IMR-90 (cell line): Measurements from ENCODE around the gene OPCML.

Experiments
- CTCF ChIP-seq: conservative IDR thresholded peaks from 2 replicates; pipeline ENCODE4 v1.5.1; 2012; ENCODE audit warnings: mild to moderate bottlenecking, low read depth, low read length, improper control_type of control experiment
- MXI1 ChIP-seq: IDR thresholded peaks from 2 replicates; pipeline ENCODE4 v1.6.1; 2012; ENCODE audit warnings: low read depth, mild to moderate bottlenecking, low read length, moderate library complexity, borderline replicate concordance
- TF ChIP-seq, protein P1 (sequence below): fragments of 150-350 bp; IDR thresholded peaks from 2 replicates; pipeline ENCODE4 v1.6.1; 2017; ENCODE audit warnings: mild to moderate bottlenecking, antibody characterized with exemption, low read length, low read depth
- TF ChIP-seq, protein P2 (sequence below): fragments of 150-350 bp; IDR thresholded peaks from 2 replicates; pipeline ENCODE4 v1.6.1; 2016; ENCODE audit warnings: low read depth, mild to moderate bottlenecking, low read length, moderate library complexity, borderline replicate concordance

GRCh38 chr11:133529807-133530500 is 2.3 kb downstream of the OPCML start:
- TF ChIP-seq, protein P1, sequence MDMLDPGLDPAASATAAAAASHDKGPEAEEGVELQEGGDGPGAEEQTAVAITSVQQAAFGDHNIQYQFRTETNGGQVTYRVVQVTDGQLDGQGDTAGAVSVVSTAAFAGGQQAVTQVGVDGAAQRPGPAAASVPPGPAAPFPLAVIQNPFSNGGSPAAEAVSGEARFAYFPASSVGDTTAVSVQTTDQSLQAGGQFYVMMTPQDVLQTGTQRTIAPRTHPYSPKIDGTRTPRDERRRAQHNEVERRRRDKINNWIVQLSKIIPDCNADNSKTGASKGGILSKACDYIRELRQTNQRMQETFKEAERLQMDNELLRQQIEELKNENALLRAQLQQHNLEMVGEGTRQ, result no peak
- TF ChIP-seq CTCF (no peak), MXI1 (no peak)
- TF ChIP-seq, protein P2, sequence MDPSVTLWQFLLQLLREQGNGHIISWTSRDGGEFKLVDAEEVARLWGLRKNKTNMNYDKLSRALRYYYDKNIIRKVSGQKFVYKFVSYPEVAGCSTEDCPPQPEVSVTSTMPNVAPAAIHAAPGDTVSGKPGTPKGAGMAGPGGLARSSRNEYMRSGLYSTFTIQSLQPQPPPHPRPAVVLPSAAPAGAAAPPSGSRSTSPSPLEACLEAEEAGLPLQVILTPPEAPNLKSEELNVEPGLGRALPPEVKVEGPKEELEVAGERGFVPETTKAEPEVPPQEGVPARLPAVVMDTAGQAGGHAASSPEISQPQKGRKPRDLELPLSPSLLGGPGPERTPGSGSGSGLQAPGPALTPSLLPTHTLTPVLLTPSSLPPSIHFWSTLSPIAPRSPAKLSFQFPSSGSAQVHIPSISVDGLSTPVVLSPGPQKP, result no peak
